Lower lobe of right lung (tissue), 2 donors: ENCODE results near the gene SUSD1. TPM values are rescaled to one million over a fixed set of nuclear protein-coding genes. Genes with fewer than 3 reads are reported as not detected.
A peak's percentile ranks its signal among the peaks of the same experiment; 100 is the strongest.

Source experiments
- ATAC-seq, 2 donors: fragments of 200-7000 bp; cut with Tn5 transposase; one replicate each; pipeline ENCODE4 v1.9.1; 2020 to 2022; ENCODE audit warnings: mild to moderate bottlenecking in 2 of 2, moderate library complexity in 2 of 2
- DNase-seq: peaks from one replicate; pipeline ENCODE4 v3.0.0-alpha.2; 2020
- H3K27ac ChIP-seq: fragments of 200-600 bp; one replicate; pipeline ENCODE4 v1.8.0; 2022
- H3K27me3 ChIP-seq: fragments of 200-600 bp; one replicate; pipeline ENCODE4 v1.8.0; 2022; ENCODE audit warnings: low read depth
- H3K36me3 ChIP-seq: fragments of 200-600 bp; one replicate; pipeline ENCODE4 v1.8.0; 2022; ENCODE audit warnings: mild to moderate bottlenecking
- H3K4me1 ChIP-seq: fragments of 200-600 bp; one replicate; pipeline ENCODE4 v1.8.0; 2022
- H3K4me3 ChIP-seq: fragments of 200-600 bp; one replicate; pipeline ENCODE4 v1.8.0; 2022; ENCODE audit warnings: mild to moderate bottlenecking
- H3K9me3 ChIP-seq: fragments of 200-600 bp; one replicate; pipeline ENCODE4 v1.8.0; 2022
- intact Hi-C: fragments of 100-400 bp; cut with DNase I; formaldehyde crosslinking; loops from one replicate; pipeline ENCODE4 v1.11.0; 2022
- long read RNA-seq: library from polyadenylated mRNA; unstranded; transcript quantifications from one replicate; pipeline ENCODE4 v2.0.0, GENCODE V29; 2021
- total RNA-seq: library from RNA; stranded (reverse); fragmentation: NEBNext Ultra II Directional; extraction: Animal tissue kit (Norgen Biotek cat#: 25700); gene quantifications from one replicate; pipeline ENCODE4 v1.2.1, GENCODE V29; 2021
- TF ChIP-seq, protein P1 (sequence below): fragments of 200-600 bp; IDR thresholded peaks from one replicate; pipeline ENCODE4 v1.8.0; 2022; ENCODE audit warnings: antibody characterized with exemption, mild to moderate bottlenecking
- donor health status: DM: no; HTN: yes; CAD: no; lungs with severe emphysema.

Gene SUSD1
- 49.4 TPM for total RNA-seq
- long read RNA-seq, transcript SUSD1-204 (17 exons, 3,124 nt), result major isoform, 15 of 55 reads
- long read RNA-seq, partial matches to known transcripts, result 20 of 55 reads
- long read RNA-seq, other reads (novel, unspliced or antisense), result 18 of 55 reads

DNA sequence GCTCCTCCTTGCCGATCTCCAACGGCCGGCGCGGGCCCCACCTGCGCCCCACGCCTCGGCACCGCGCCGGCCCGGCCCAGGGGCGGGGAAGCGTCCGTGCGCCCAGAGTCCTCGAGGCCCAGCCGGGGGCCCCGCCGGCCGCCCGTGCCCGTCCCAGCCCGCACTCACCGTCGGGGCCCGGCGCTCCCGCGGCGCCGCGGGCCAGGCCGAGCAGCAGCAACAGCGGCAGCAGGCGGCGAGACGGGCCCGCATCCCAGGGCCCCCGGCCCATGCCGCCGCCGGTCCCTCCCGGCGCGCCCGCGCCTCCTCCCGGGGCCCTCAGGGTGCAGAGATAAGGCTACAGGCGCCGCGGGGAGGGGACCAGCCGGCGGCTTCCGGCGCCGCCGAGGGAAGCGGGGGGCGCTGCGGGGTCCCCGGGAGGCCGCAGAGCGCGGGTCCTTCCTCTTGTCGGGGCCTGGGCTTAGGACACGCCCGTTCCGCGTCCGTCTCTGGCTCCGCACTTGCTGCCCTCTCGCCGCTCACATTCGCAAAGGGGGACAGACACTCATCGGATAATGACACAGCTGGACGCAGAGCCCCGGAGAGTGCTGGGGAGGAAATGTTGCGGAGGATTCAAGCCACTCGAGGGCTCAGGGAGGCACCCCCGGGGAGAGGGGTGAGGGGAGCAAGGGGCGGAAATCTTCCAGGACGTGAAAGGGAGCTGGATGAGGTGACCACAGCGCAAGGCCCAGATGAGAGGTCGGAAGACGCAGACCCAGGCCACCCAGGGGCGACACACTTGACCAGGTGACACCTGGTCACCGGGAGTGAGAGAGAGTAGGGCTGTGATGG, at the start of gene SUSD1:
Gene SUSD1, minus strand, starts transcription at position 333 of the 831 bp plus-strand sequence. Its CDS starts 62 bp downstream, at position 271.
- intact Hi-C loops, result no loop called here
- DNase-seq, result peak; percentile 74
- H3K27ac ChIP-seq, result peak within 1 kb of the TSS; percentile 76
- H3K36me3 ChIP-seq, result no peaks in the 10 kb centered on the region
- peaks cover 18% of the 10 kb centered on the region for H3K4me1 ChIP-seq
- H3K4me3 ChIP-seq, result peak within 1 kb of the TSS; percentile 69
- no peaks in the 10 kb centered on the region for H3K9me3 ChIP-seq
- TF ChIP-seq, protein P1, sequence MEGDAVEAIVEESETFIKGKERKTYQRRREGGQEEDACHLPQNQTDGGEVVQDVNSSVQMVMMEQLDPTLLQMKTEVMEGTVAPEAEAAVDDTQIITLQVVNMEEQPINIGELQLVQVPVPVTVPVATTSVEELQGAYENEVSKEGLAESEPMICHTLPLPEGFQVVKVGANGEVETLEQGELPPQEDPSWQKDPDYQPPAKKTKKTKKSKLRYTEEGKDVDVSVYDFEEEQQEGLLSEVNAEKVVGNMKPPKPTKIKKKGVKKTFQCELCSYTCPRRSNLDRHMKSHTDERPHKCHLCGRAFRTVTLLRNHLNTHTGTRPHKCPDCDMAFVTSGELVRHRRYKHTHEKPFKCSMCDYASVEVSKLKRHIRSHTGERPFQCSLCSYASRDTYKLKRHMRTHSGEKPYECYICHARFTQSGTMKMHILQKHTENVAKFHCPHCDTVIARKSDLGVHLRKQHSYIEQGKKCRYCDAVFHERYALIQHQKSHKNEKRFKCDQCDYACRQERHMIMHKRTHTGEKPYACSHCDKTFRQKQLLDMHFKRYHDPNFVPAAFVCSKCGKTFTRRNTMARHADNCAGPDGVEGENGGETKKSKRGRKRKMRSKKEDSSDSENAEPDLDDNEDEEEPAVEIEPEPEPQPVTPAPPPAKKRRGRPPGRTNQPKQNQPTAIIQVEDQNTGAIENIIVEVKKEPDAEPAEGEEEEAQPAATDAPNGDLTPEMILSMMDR, result peak; percentile 6
- H3K27me3 ChIP-seq, result no peaks in the 10 kb centered on the region
- peak; percentile 71 to 78 for ATAC-seq

DNA sequence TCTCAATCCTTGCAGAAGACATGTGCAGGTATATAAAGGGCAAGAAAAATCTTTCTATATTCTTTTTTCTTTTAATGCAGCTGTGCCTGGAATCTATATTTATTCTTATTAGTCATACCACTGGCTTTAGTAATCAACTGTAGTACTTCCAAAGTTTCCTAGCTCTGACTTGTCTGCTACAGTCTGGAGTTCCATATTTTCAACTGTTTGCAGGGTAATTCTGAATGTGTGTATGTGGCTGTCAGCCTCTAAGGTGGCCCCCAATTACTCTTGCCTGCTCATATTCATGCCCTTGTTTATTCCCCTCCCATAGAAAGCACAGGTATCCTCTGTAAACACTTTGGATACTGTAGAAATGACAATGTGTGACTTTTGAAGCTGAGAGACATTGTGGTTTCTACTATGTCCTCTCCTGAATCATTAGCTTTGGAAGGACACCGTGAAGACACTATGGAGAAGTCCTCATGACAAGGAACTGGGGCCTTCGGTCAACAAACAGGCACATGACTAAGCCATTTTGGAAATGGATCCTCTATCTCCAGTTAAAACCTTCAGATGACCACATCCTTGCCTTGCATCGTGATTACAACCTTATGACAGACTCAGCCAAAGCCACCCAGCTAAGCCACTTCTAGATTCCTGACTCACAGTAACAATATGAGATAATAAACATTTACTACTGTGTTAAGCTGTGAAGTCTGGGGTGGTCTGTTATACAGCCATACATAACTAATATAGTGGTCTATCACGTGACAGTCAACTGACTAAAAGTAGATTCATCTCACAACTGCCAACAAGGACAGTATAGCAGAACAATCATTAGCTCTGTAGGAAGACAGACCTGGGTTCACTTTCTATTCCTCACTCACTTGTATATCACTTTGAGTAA, 49.5 kb upstream of the SUSD1 start:
- Histone ChIP-seq H3K4me1 (no peaks in the 10 kb centered on the region), H3K9me3 (no peaks in the 10 kb centered on the region), H3K27ac (no peak overlapping the region), H3K4me3 (no peak overlapping the region), H3K27me3 (no peaks in the 10 kb centered on the region), H3K36me3 (peaks cover 76% of the 10 kb centered on the region)
- TF ChIP-seq, protein P1, result no peak
- ATAC-seq, result no peak
- DNase-seq, result no peak
- intact Hi-C loops, result no loop called here

DNA sequence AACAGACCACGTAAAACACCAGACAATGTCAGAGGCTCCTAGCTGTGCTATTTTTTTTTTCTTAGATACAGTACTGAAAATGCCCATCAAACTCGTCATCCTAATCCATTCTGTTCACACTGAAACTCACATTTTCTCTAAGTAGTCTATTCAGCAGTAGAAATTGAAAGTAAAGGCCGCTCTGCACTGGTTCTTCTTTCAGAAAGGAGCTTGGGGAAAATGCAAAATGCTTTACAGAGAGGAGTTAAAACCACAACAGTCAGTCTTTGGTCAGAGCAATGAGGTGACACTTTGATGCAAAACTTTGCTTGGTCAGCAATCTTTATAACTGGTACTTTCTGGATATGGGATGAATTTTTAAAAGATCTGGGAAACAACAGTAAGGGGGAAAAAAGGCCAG, 43.8 kb upstream of the SUSD1 start:
- DNase-seq, result no peak
- peaks cover 63% of the 10 kb centered on the region for H3K36me3 ChIP-seq
- no peak overlapping the region for H3K27ac ChIP-seq
- intact Hi-C loops, result no loop called here
- H3K4me1 ChIP-seq, result no peaks in the 10 kb centered on the region
- H3K27me3 ChIP-seq, result no peaks in the 10 kb centered on the region
- H3K9me3 ChIP-seq, result no peaks in the 10 kb centered on the region
- no peak for ATAC-seq
- no peak overlapping the region for H3K4me3 ChIP-seq
- TF ChIP-seq, protein P1, result no peak

DNA sequence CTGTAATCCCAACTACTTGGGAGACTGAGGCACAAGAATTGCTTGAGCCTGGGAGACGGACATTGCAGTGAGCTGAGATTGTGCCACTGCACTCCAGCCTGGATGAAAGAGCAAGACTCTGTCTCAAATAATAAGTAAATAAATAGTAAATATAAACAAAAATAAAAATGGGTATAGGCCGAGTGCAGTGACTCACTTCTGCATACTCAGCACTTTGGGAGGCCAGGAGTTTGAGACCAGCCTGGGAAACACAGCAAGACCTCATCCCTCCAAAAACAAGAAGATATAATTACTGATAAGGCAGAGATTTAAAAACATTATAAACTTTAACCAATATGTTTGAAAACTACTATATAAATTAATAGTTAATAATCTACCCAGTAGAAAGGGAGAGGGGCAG, 37.8 kb upstream of the SUSD1 start:
- DNase-seq, result no peak
- Histone ChIP-seq H3K36me3 (peaks cover 58% of the 10 kb centered on the region), H3K27ac (no peak overlapping the region), H3K9me3 (peaks cover 6% of the 10 kb centered on the region), H3K27me3 (no peaks in the 10 kb centered on the region), H3K4me1 (no peaks in the 10 kb centered on the region), H3K4me3 (no peak overlapping the region)
- no peak for ATAC-seq
- intact Hi-C loops, result no loop called here
- TF ChIP-seq, protein P1, result no peak

DNA sequence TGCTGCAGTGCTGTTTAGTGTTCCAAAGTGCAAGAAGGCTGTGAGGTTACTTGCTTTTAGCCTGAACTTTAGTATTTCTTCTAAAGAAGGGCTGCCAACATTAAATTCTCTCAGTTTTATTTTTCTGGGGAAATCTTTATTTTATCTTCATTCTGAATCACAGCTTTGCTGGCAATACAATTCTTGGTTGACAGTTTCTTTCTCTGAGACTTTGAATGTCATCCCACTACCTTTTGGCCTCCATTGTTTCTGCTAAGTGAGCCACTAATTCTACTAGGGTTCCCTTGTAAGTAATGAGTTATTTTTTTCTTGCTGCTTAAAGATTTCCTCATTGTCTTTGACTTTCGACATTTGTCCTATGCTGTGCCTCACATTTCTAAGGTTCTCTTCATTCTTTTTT, 32.4 kb upstream of the SUSD1 start:
- Histone ChIP-seq H3K36me3 (peaks cover 28% of the 10 kb centered on the region), H3K27me3 (no peaks in the 10 kb centered on the region), H3K27ac (no peak overlapping the region), H3K4me3 (no peak overlapping the region), H3K4me1 (no peaks in the 10 kb centered on the region), H3K9me3 (peaks cover 16% of the 10 kb centered on the region)
- TF ChIP-seq, protein P1, result no peak
- ATAC-seq (no peak), DNase-seq (no peak)
- intact Hi-C loops, result no loop called here
